HG03521 (cell line): ENCODE measurements around the gene BCKDHA.
"Not testable (repeated sequence)": the region's sequence is repeated elsewhere in the genome, so short reads cannot be mapped to it uniquely, and the experiment has no call there.

Experiments
- ATAC-seq: cut with Tn5 transposase; IDR thresholded peaks from one replicate; pipeline ENCODE4 v1.9.1; 2021; ENCODE audit warnings: mild to moderate bottlenecking, moderate library complexity; ENCODE audit not compliant: unreplicated experiment

The BCKDHA gene

DNA sequence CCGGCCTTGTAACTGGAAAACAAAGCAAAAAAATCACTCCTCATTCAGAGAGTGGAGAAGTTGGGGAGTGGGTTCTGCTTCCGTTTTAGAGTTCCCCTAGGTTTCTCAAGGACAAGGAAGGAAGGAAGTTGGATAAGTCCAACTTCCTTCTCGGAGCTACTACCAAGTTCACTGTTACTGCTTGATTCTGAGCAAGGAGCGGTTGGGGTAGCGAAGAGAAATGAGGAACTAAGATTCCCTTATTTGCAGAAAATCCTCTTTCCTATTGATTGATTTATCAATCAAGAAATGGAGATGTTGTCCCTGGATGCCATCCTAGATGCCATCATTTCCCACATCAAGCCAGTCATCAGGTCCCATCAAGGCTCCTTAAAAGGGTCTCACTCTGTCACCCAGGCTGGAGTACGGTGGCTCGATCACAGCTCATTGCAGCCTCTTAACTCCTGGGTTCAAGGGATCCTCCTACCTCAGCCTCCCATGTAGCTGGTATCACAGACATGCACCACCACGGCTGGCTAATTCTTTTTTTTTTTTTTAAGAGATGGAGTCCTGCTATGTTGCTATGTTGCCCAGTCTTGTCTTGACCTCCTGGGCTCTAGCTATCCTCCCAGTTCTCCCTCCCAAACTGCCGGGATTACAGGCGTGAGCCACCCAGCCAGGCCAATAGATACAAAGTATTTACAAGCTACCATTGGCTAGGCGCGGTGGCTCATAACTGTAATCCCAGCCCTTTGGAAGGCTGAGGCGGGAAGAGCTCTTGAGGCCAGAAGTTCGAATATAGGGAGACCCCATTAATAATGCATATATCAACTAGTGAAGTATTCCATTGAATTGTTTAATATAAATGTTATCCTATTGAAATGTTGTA is 32.9 kb upstream of the BCKDHA start:
- no peak for ATAC-seq

GRCh38 chr19:41366089-41366488 is 31.5 kb upstream of the BCKDHA start:
- ATAC-seq = no peak

- no peak for ATAC-seq
These were observed 29.7 kb upstream of the BCKDHA start for GRCh38 chr19:41367848-41368301.

- ATAC-seq = no peak
These were observed 27.8 kb upstream of the BCKDHA start for GRCh38 chr19:41369769-41370168.

GRCh38 chr19:41371119-41371518 is 26.5 kb upstream of the BCKDHA start:
- not testable (repeated sequence) for ATAC-seq

DNA sequence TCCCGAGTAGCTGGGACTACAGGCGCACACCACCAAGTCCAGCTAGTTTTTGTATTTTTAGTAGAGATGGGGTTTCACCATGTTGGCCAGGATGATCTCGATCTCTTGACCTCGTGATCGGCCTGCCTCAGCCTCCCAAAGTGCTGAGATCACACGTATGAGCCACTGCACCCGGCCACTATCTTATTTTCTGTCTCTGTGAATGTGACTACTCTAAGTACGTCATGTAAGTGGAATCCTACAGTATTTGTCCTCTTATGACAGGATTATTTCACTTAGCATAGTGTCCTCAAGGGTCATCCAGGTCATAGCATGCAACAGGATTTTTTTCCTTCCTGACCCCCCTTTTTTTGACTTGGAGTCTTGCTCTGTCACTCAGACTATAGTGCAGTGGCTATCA is 26.1 kb upstream of the BCKDHA start:
- no peak for ATAC-seq

DNA sequence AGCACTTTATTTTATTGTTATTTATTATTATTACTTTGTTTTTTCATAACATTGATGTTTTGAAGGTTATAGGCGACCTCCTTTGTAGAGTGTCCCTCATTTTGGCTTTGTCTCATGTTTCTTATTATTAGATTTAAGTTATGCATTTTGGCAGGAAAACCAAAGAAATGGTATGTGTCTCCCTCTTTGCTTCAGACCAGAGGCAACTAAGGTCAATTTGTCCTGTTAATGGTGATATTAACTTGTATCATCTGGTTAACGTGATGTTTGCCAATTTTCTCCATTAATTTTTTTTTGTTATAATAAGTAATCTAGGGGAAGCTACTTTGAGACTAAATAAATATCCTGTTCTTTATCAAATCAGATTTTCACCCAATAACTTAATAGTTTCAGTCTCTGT is 25.1 kb upstream of the BCKDHA start:
- no peak for ATAC-seq

- ATAC-seq = no peak
These were observed 23.6 kb upstream of the BCKDHA start for GRCh38 chr19:41373993-41374392.

DNA sequence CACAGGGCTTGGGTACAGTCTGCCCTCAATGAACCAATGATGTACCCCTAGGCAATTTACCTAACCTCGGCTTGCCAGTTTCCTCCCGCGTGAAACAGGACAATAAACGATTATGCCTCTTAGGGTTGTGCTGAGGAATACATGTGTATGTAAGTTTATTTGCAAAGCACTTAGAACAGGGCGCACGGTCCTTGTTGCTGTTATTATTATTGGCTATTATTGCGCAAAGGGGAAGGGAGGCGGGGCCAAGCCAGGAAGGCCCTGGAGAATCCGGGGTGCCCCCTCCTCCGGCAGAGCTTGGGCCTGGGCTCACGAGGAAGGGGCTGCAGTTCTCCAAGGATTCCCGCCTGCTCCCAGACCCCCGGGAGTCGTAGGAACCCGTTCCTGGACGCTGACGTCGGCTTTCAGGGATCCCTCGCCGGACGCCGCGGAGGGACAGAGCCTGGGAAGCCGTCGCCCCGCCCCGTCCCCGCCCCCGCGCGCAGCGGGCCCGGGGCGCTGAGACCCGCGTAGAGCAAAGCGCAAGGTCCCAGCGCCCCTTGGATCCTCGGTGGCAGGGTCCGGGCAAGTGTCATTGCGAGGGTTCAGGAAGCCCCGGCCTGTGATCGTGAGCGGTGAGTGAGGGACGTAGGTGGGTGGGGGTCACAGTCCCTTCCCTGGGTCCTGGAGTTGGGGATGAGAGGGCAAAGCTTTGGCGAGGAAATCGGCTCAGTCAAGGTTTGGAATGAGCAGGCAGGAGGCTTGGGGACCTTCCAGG is 21.2 kb upstream of the BCKDHA start, which contains the start of gene TMEM91:
Gene TMEM91, plus strand, starts transcription at position 293 of the 757 bp plus-strand sequence. CDS start 1,777 bp downstream, outside the sequence.
- no peak for ATAC-seq

DNA sequence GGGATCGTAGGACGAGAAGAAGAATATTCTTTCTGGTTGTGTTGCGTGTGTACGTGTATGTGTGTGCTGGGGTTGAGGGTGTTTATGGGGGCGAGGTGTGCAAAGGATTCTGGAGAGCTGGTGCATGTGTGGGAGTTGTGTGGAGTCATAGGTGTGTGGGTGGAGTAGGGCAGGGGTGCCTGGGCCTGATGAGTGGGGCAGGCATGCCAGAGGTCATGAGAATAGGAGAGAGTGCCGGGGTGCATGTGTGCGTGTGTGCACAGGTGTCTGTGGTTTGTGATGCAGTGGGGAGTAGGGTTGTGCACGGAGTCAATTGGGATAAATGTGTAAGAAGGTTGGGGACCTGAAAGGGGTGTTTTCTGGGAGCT is 20.6 kb upstream of the BCKDHA start:
- no peak for ATAC-seq

DNA sequence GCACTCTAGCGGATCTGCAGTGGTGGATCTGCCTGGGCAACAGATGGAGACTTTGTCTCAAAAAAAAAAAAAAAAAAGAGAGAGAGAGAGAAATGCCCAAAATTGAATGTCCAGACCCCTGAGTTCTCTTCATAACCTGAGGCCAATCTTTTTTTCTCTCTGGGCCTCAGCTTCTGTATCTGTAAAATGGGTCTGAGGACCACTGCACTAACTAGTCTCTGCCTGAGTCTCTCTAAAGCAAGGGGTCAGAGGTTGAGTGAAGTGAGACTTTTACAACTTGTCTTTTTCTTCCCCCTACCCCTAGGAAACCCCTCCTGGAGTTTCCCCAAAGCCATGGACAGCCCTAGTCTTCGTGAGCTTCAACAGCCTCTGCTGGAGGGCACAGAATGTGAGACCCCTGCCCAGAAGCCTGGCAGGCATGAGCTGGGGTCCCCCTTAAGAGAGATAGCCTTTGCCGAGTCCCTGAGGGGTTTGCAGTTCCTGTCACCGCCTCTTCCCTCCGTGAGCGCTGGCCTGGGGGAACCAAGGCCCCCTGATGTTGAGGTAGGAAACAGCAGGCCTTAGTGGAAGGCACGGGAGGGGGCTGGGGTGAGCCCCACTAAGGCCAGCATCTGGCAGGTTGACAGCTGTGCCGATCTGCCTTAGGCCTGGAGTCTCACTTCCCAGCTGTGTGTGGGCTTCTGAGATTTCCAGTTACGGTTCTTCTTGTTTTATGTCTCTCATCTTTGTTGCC is 19.5 kb upstream of the BCKDHA start:
- ATAC-seq = no peak

DNA sequence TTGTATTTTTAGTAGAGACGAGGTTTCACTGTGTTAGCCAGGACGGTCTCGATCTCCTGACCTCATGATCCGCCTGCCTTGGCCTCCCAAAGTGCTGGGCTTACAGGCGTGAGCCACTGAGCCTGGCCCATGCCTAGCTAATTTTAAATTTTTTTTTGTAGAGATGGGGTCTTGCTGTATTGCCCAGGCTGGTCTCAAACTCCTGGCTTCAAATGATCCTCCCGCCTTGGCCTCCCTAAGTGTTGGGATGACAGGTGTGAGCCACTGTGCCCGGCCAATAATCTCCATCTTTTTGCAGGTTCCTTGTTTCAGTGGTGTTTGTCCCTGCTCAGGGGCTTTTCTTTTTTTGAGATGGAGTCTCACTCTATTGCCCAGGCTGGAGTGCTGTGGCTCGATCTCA is 16.1 kb upstream of the BCKDHA start:
- ATAC-seq = not testable (repeated sequence)

DNA sequence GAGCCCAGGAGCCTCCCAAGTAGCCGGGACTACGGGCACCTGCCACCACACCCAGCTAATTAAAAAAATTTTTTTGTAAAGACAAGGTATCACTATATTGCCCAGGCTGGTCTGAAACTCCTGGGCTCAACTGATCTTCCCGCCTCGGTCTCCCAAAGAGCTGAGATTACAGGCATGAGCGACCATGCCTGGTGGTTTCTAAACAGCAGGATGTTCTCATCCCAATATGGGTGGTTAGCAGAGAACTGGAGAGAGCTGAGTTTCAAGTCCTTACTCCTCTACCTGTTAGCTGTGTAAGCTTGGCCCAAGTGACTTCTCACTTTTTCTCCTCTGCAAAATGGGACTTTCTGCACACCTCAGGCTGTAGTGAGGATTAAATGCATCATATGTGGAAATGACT is 13.3 kb upstream of the BCKDHA start:
- no peak for ATAC-seq

DNA sequence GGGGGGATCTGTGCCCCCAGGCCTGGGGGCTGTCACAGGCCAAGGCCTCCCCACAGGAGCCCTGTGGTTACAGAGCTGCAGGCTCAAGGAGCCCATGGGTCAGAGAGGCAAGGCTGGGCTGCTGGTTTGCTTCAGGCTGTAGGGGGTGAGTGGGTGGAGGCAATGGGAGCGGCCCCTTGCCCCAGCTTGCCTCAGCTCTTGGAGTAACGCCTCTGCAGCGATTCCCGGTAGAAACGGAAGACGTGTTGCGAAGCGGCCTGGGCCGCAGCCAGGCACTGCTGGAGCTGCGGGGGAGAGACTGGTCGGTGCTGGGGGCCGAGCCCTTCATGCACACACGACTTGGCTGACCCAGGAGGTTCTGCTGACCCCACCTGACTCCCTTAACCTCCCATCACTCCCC is 11.2 kb upstream of the BCKDHA start:
- no peak for ATAC-seq

DNA sequence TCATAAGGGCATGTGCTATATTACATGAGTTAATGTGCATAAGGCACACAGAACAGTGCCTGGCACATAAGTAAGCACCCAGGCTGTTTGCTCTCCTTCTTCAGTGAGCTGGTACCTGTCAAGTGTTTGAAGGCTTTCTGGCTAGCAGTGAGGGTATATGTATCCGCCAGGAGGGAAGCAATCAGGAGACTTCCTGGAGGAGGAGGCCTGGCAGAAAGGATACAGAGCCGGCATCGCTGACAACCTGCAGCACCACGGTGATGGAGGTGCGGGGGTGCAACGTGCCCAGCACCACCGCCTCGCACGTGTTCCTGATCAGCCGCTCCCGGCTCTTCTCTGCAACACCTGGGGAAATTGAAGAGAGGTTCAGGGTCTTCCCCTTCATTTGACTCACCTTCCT is 6.0 kb upstream of the BCKDHA start:
- ATAC-seq = no peak

- ATAC-seq = no peak
These were observed 4.8 kb upstream of the BCKDHA start for GRCh38 chr19:41392775-41393174.

DNA sequence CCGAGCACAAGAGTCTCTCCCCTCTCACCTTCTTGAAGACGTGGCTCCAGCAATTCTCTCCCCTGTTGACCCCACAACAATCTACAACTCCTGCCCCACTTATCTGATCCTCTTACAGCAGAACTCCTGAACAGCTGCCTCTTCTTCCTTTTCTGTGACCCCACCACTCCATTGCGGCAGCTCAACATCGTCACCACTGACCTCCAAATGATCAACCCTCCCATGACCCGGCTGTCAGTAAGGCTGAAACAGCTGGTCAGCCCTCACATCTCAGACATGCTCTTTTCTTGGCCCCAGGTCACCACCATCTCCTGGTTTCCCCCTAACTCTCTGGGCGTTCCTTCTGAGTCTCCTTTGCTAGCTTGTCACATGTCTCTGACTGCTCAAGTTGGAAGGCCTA is 2.3 kb upstream of the BCKDHA start:
- ATAC-seq = no peak

DNA sequence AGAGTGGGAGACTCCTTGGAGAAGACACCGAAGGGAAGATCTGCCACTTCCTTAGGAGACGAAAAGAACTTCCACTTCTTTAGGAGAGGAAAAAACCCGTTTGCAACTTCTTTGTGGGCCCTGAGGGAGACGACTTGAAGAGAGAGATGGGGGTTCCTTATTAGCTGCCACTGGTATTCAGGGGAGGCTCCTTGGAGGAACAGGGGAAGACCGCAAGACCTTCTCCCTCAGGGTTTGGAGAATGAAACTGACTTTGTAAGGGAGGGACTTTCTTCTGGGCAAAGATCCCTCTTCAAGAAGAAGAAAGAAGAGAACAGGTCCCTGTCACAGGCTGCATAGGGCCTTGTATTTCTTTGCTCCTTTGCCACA is 416 bp downstream of the BCKDHA start:
- ATAC-seq = no peak

- ATAC-seq = no peak
These were observed 980 bp downstream of the BCKDHA start for GRCh38 chr19:41398598-41398997.

DNA sequence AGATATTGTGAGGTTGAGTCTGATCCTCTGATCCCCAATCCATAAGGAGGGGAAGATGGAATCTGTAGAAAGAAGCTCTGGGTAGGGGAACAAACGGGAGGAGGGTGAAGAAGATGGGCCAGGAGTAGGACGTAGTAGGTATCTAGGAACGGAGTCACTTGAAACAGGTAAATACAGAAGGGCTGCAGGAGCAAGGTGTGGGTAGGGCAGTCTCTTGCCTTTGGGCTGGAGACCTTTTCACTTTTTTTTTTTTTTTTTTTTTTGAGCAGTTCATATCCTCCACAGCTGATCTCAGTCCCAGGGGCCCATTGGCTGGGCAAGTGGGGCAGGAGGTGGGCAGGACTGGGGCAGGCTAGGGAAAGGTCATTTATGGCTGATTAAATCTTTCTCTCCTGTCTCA is 1.5 kb downstream of the BCKDHA start:
- ATAC-seq = no peak

- no peak for ATAC-seq
These were observed 1.9 kb downstream of the BCKDHA start for GRCh38 chr19:41399525-41399924.
